Spinal cord (tissue), 10 donors: ENCODE data around the gene PRKD3. TPM values are rescaled to one million over a fixed set of nuclear protein-coding genes. Genes with fewer than 3 reads are reported as not detected.

ENCODE experiments used
- DNase-seq, 6 donors: peaks; one replicate each; pipeline versions ENCODE4 v3.0.0 to v3.0.0-alpha.2; 2013 to 2015; ENCODE audit warnings: low spot score in 6 of 6, low read depth in 4 of 6
- H3K27ac ChIP-seq: one replicate; pipeline ENCODE4 v1.5.1; 2013; ENCODE audit warnings: low read depth, low read length, control low read depth
- H3K27me3 ChIP-seq: one replicate; pipeline ENCODE4 v1.6.1; 2013; ENCODE audit warnings: low read length; ENCODE audit not compliant: control insufficient read depth, insufficient read depth
- H3K36me3 ChIP-seq: one replicate; pipeline ENCODE4 v1.6.1; 2013; ENCODE audit warnings: low read length; ENCODE audit not compliant: control insufficient read depth, insufficient read depth
- H3K4me1 ChIP-seq: one replicate; pipeline ENCODE4 v1.6.1; 2013; ENCODE audit warnings: low read length; ENCODE audit not compliant: control insufficient read depth, insufficient read depth
- H3K4me3 ChIP-seq: one replicate; pipeline ENCODE4 v1.5.1; 2013; ENCODE audit warnings: low read depth, low read length, control low read depth
- H3K9me3 ChIP-seq: one replicate; pipeline ENCODE4 v1.6.1; 2013; ENCODE audit warnings: low read length; ENCODE audit not compliant: control insufficient read depth, insufficient read depth
- WGBS: methylation state at CpG from one replicate; pipeline ENCODE4 v1.1.5; 2013; ENCODE audit warnings: missing lambda C conversion rate; ENCODE audit not compliant: insufficient coverage; 5-methylcytosine and 5-hydroxymethylcytosine counted together
- long read RNA-seq, 4 donors: transcript quantifications; one replicate each; lab custom pipeline, GENCODE V29; 2026
- polyA plus RNA-seq, 2 donors: library from polyadenylated mRNA; unstranded; fragments of 120-200 nt; gene quantifications; one replicate each; pipeline ENCODE4 v1.2.1, GENCODE V29; 2013; ENCODE audit not compliant: insufficient read length in 2 of 2
- total RNA-seq, 2 donors: library from RNA; depleted of rRNA in 1 of 2; stranded (reverse); fragments of 120-200 nt in 1 of 2; fragments of >200 nt in 1 of 2; gene quantifications; one replicate each; pipeline versions ENCODE4 v1.2.3 to v1.2.4, GENCODE V29; 2013 to 2014
- donor health status: healthy.

Gene PRKD3
- total RNA-seq = 10 to 100 TPM; 55.8 to 68.6 TPM
- 10 to 100 TPM; 23.2 to 30.1 TPM for polyA plus RNA-seq
- long read RNA-seq, donor 1 = 0 reads
- long read RNA-seq, donor 2 = 0 reads
- long read RNA-seq, donor 3, partial matches to known transcripts = 0 of 1 reads
- long read RNA-seq, donor 3, other reads (novel, unspliced or antisense) = 0 of 1 reads
- long read RNA-seq, donor 4, partial matches to known transcripts = 0 of 1 reads
- long read RNA-seq, donor 4, other reads (novel, unspliced or antisense) = 0 of 1 reads

DNA sequence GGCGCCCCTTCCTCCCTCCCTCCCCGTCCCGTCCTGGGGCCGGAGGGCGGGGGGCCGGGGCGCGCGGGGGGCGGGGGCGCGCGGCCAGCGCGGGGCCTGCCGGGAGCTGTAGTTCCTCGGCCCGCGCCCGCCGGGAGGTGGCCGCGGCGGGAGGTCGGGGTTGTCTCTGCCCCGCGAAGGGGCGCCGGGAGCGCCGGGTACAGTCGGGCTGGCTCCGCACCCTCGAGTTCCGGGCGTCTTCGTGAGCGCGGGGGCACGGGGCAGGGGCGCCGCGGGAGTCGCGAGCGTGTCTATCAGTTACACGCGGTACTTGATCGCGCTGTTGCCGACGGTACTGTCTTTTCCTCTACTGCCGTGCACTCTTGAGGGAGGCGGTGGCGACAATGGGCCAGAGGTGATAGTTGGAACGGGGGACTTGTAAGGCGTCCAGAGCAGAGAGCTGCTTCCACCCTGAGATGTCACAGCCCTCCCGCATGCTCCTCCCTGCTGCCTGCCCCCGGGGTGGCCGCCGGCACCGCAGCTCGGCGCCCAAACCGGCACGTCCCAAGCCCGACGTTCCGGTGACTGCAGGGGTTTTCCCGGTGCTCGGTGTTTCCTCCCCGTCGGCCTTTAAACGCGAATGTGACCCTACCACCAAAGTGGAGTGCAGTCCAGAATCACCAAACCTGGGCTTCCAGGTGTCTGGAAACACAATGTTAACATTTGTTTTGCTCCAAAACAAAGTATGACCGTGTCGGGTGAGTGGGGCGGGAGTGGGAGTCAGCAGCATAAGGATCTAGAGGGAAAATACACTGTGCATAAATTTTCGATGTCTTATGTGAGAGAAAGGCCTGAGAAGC lies at the start of gene PRKD3:
TSS of gene PRKD3 (minus strand) at position 48 of the 839 bp plus-strand sequence. CDS start 8,309 bp downstream, outside the sequence.
- DNase-seq = peak in 1 of 6 donors; percentile 62
- H3K9me3 ChIP-seq = no peaks in the 10 kb centered on the region
- no peaks in the 10 kb centered on the region for H3K36me3 ChIP-seq
- H3K4me1 ChIP-seq = peaks cover 4% of the 10 kb centered on the region
- H3K4me3 ChIP-seq = peak within 1 kb of the TSS; percentile 81
- WGBS = under 1% methylated on average over 75 of the region's 79 CpGs
- peaks cover 7% of the 10 kb centered on the region for H3K27me3 ChIP-seq
- peak within 1 kb of the TSS; percentile 90 for H3K27ac ChIP-seq

DNA sequence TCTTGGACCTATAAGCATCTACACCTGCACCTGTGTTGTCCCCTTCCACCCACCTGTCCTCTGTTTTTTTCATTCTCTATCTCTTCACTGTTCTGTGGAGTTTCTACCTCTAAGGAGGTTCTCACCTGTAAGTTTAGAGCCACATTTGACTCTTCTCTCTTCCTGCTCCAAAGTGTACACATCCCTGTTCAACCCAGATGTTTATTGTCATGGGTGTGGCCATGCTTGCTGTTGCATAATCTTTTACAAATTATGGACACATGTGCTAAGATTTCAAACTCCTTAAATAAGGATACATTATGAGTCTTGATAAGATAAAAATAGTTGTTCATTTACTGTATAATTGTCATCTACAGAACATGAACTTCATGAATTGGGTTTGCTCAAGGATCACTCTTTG lies 47.4 kb upstream of the PRKD3 start:
- no peaks in the 10 kb centered on the region for H3K27me3 ChIP-seq
- no peak overlapping the region for H3K4me3 ChIP-seq
- H3K4me1 ChIP-seq = no peaks in the 10 kb centered on the region
- H3K27ac ChIP-seq = no peak overlapping the region
- no peaks in the 10 kb centered on the region for H3K36me3 ChIP-seq
- no peaks in the 10 kb centered on the region for H3K9me3 ChIP-seq
- no peak for DNase-seq

DNA sequence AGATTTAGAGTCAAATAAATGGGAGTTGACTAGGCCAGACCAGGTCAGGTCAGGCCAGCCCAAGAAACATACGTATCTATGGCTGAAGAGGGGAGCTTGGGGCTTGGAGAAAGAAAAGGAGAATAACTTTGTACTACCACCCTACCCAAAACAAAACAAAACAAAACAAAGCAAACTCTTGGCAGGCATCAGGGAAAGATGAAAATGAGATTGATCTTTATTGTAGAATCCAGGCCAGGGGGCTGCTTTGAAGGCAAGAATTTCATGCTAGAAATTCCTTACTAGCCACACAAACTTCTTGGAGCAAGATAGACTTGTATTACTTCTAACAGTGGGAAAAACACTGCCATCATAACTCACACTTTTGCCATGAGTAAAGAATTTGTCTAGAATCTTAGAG lies 46.0 kb upstream of the PRKD3 start:
- WGBS = no CpG with 5 or more reads among the region's 1 CpG
- Histone ChIP-seq H3K4me3 (no peak overlapping the region), H3K36me3 (no peaks in the 10 kb centered on the region), H3K9me3 (no peaks in the 10 kb centered on the region), H3K27me3 (no peaks in the 10 kb centered on the region), H3K4me1 (no peaks in the 10 kb centered on the region), H3K27ac (no peak overlapping the region)
- no peak for DNase-seq

DNA sequence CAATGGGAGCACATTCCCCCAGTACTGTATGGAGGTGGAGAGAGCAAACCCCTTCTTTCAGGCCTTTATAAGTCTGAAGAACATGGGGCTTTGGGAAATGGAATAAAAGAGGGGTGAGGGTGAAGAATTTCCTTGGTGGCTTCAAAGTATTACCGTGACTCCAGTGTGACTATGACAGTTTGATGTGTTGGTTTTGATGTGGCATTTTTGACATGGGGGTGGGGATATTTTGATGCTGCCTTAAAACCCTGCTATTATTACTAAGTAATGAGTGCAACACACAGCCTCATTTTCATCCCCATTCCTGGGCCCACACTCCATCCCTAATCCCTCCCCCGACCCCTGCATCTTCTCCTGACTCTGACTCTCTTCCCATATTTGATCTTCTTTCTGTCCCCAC lies 43.4 kb upstream of the PRKD3 start:
- H3K9me3 ChIP-seq = no peaks in the 10 kb centered on the region
- no peaks in the 10 kb centered on the region for H3K27me3 ChIP-seq
- no peak overlapping the region for H3K4me3 ChIP-seq
- H3K36me3 ChIP-seq = no peaks in the 10 kb centered on the region
- no peaks in the 10 kb centered on the region for H3K4me1 ChIP-seq
- no peak for DNase-seq
- no peak overlapping the region for H3K27ac ChIP-seq
- 88% methylated on average over 1 of the region's 2 CpGs for WGBS

DNA sequence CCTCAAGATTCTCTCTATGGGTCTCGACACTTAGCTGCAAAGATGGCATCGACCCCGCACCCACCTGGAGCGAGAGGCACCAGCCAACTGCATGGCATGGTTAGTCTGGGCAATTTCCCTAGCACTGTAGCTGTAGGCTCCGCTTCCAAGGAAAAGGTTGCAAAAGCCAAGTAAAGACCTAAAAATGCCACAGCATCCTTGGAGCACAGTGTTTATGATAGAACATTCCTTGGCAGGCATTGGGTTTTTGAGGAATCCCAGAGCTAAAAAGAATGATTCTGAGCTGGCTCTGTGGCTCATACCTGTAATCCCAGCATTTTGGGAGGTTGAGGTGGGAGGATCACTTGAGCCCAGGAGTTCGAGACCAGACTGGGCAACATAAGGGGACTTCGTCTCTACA lies 42.7 kb upstream of the PRKD3 start:
- no peaks in the 10 kb centered on the region for H3K4me1 ChIP-seq
- H3K27me3 ChIP-seq = no peaks in the 10 kb centered on the region
- DNase-seq = no peak
- 91% methylated on average over 5 of the region's 7 CpGs for WGBS
- H3K27ac ChIP-seq = no peak overlapping the region
- H3K36me3 ChIP-seq = no peaks in the 10 kb centered on the region
- H3K9me3 ChIP-seq = no peaks in the 10 kb centered on the region
- H3K4me3 ChIP-seq = no peak overlapping the region

DNA sequence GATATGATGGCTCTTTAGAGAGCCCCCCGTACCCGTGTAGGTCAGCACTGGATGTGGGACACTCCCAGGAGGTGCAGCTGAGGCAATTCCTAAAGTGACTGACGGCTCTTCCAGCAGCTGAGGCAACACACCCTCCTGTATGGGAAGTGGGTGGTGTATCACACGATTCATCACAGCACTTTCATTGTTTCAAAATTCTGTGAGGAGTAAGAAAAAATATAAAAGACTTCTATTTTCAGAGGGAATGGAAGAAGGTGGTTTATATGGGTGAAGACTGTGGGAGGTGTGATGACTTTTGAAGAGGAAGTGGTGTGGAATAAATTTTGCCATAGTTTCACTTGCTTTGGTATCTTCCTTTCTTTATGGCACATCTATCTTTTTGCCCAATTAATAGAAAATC lies 42.1 kb upstream of the PRKD3 start:
- no peak overlapping the region for H3K4me3 ChIP-seq

DNA sequence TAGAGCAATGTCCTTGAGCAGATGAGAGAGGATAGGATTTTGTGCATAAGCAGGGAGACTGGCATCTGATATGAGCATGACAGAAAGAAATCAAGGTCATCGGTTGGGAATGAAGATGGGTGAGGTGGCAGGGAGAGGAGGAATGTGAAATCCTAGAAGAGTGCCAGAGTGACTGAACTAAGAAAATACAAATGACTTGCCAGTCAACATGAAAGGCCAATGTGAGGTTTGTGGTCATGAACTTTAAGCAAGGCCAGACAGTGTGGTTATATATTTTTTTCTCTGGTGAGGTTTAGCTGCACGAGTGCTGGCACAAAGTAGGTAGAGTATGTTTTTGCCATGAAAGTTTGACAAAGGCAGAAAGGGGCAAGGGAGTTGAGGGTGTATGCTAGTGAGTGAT lies 41.0 kb upstream of the PRKD3 start:
- no peak for DNase-seq
- H3K9me3 ChIP-seq = no peaks in the 10 kb centered on the region
- H3K27ac ChIP-seq = no peak overlapping the region
- 78% methylated on average over 2 of the region's 2 CpGs for WGBS
- no peaks in the 10 kb centered on the region for H3K4me1 ChIP-seq
- no peak overlapping the region for H3K4me3 ChIP-seq
- no peaks in the 10 kb centered on the region for H3K36me3 ChIP-seq
- H3K27me3 ChIP-seq = no peaks in the 10 kb centered on the region

More for the DNA sequence above, 42.1 kb upstream of the PRKD3 start:
- Histone ChIP-seq H3K27me3 (no peaks in the 10 kb centered on the region), H3K9me3 (no peaks in the 10 kb centered on the region), H3K36me3 (no peaks in the 10 kb centered on the region), H3K4me1 (no peaks in the 10 kb centered on the region), H3K27ac (no peak overlapping the region)
- WGBS = 90% methylated on average over 2 of the region's 4 CpGs
- DNase-seq = no peak

DNA sequence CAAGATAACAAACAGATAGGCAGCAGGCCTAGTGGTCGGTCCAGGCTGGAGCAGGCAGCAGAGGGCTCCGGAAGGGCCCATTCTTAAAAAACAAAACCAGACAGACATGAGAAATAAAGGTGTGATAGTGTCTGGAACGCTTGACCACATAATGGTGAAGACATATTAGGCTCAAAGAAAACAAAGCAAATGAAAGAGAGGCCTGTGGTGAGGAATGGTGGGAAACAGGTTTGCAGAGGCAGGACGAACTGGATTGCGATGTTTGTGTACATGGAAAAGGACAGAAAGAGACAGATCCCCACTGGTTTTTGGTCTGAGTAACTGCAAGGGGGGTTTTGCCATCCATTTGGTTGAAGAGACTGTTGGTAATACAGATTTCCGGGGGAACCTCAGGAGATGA lies 39.7 kb upstream of the PRKD3 start:
- 91% methylated on average over 5 of the region's 6 CpGs for WGBS
- no peak overlapping the region for H3K27ac ChIP-seq
- no peaks in the 10 kb centered on the region for H3K36me3 ChIP-seq
- H3K27me3 ChIP-seq = no peaks in the 10 kb centered on the region
- no peak overlapping the region for H3K4me3 ChIP-seq
- DNase-seq = no peak
- no peaks in the 10 kb centered on the region for H3K9me3 ChIP-seq
- no peaks in the 10 kb centered on the region for H3K4me1 ChIP-seq

DNA sequence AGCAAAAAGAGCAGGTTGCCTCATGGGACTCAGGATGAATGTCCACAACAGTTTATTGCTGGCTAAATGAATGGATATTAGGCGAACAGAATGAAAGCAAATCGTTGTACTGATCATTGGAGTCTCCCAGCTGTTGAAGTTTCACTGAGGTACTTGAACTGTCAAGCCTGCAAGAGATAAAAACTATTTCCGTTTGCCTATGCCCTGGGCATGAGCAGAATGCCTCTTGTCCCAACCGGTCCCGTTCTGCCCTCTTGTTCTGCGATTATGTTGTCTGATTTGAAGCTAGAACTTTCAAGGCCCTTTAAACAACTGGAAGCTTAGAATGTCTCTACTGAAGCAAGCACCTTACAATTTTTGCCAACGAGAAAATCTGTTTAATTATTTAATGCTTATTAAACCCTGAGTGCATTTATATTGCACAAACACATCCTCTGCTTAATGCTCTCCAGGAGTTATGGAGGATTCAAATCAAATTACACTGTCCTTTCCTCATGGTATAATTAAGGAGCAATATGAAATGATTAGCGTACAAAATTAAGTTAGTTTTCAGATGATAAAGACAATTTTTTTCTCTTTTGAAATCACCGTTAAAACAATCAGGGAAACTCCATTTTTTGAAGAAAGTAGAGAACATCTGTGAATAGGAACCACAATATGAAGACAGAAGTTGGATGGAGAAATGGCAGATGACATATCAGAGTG lies 37.5 kb upstream of the PRKD3 start:
- no peaks in the 10 kb centered on the region for H3K36me3 ChIP-seq
- H3K27me3 ChIP-seq = no peaks in the 10 kb centered on the region
- peak in 1 of 6 donors; percentile 25 for DNase-seq
- WGBS = 93% methylated on average over 7 of the region's 9 CpGs
- no peaks in the 10 kb centered on the region for H3K9me3 ChIP-seq
- H3K27ac ChIP-seq = no peak overlapping the region
- no peak overlapping the region for H3K4me3 ChIP-seq
- H3K4me1 ChIP-seq = no peaks in the 10 kb centered on the region
